ENCODE results near the gene PANX2. TPM values are rescaled to one million over a fixed set of nuclear protein-coding genes. Genes with fewer than 3 reads are reported as not detected.
A peak's percentile ranks its signal among the peaks of the same experiment; 100 is the strongest.
"Not testable (repeated sequence)": the region's sequence is repeated elsewhere in the genome, so short reads cannot be mapped to it uniquely, and the experiment has no call there.

Gene PANX2
- total RNA-seq, 1 experiment from 2014 or later: 18.0 TPM

GRCh38 chr22:50145721-50146438 lies 24.7 kb upstream of the PANX2 start:
- no peak for DNase-seq (ENCODE audit: low read depth)
- in situ Hi-C loops (cut with HindIII; ENCODE audit: low pct_unique_long_range_greater_than_20kb, low sequenced_read_pairs): no loop called here

- peak; percentile 68 for DNase-seq (ENCODE audit: low read depth)
- in situ Hi-C loops (cut with HindIII; ENCODE audit: low pct_unique_long_range_greater_than_20kb, low sequenced_read_pairs): no loop called here
Measured at GRCh38 chr22:50146439-50147238, 23.9 kb upstream of the PANX2 start.

GRCh38 chr22:50147258-50148165 lies 23.0 kb upstream of the PANX2 start:
- in situ Hi-C loops (cut with HindIII; ENCODE audit: low pct_unique_long_range_greater_than_20kb, low sequenced_read_pairs): not testable (repeated sequence)

GRCh38 chr22:50148166-50148500 lies 22.4 kb upstream of the PANX2 start:
- in situ Hi-C loops (cut with HindIII; ENCODE audit: low pct_unique_long_range_greater_than_20kb, low sequenced_read_pairs): no loop called here
- DNase-seq (ENCODE audit: low read depth): no peak

More at GRCh38 chr22:50147258-50148165, 23.0 kb upstream of the PANX2 start:
- DNase-seq (ENCODE audit: low read depth): not testable (repeated sequence)

- DNase-seq (ENCODE audit: low read depth): peak; percentile 97
- in situ Hi-C loops (cut with HindIII; ENCODE audit: low pct_unique_long_range_greater_than_20kb, low sequenced_read_pairs): no loop called here
Measured at GRCh38 chr22:50148991-50149721, 21.4 kb upstream of the PANX2 start.

- in situ Hi-C loops (cut with HindIII; ENCODE audit: low pct_unique_long_range_greater_than_20kb, low sequenced_read_pairs): no loop called here
- no peak for DNase-seq (ENCODE audit: low read depth)
Measured at GRCh38 chr22:50150161-50151129, 20.1 kb upstream of the PANX2 start.

GRCh38 chr22:50151571-50152537 lies 18.7 kb upstream of the PANX2 start:
- in situ Hi-C loops (cut with HindIII; ENCODE audit: low pct_unique_long_range_greater_than_20kb, low sequenced_read_pairs): no loop called here
- no peak for DNase-seq (ENCODE audit: low read depth)

GRCh38 chr22:50153056-50153755 lies 17.3 kb upstream of the PANX2 start:
- DNase-seq (ENCODE audit: low read depth): no peak
- in situ Hi-C loops (cut with HindIII; ENCODE audit: low pct_unique_long_range_greater_than_20kb, low sequenced_read_pairs): no loop called here

GRCh38 chr22:50153756-50154140 lies 16.8 kb upstream of the PANX2 start:
- in situ Hi-C loops (cut with HindIII; ENCODE audit: low pct_unique_long_range_greater_than_20kb, low sequenced_read_pairs): no loop called here

GRCh38 chr22:50157709-50158375 lies 12.7 kb upstream of the PANX2 start:
- in situ Hi-C loops (cut with HindIII; ENCODE audit: low pct_unique_long_range_greater_than_20kb, low sequenced_read_pairs): no loop called here
- no peak for DNase-seq (ENCODE audit: low read depth)

More at GRCh38 chr22:50153756-50154140, 16.8 kb upstream of the PANX2 start:
- no peak for DNase-seq (ENCODE audit: low read depth)

GRCh38 chr22:50160947-50161346 lies 9.6 kb upstream of the PANX2 start:
- in situ Hi-C loops (cut with HindIII; ENCODE audit: low pct_unique_long_range_greater_than_20kb, low sequenced_read_pairs): no loop called here
- no peak for DNase-seq (ENCODE audit: low read depth)

GRCh38 chr22:50161508-50162390 lies 8.8 kb upstream of the PANX2 start:
- in situ Hi-C loops (cut with HindIII; ENCODE audit: low pct_unique_long_range_greater_than_20kb, low sequenced_read_pairs): no loop called here
- no peak for DNase-seq (ENCODE audit: low read depth)

- DNase-seq (ENCODE audit: low read depth): no peak
- in situ Hi-C loops (cut with HindIII; ENCODE audit: low pct_unique_long_range_greater_than_20kb, low sequenced_read_pairs): no loop called here
Measured at GRCh38 chr22:50162391-50162956, 8.1 kb upstream of the PANX2 start.
